NT2/D1 (cell line): ENCODE results near the gene PRMT1.
A peak's percentile ranks its signal among the peaks of the same experiment; 100 is the strongest.

Source experiments
- DNase-seq: peaks from one replicate; pipeline ENCODE4 v3.0.0-alpha.2; 2011; ENCODE audit warnings: low read depth, low spot score
- H3K27me3 ChIP-seq: 2 replicates; pipeline ENCODE4 v1.6.0; 2011; ENCODE audit warnings: mild to moderate bottlenecking; ENCODE audit not compliant: insufficient read length, insufficient read depth
- H3K36me3 ChIP-seq: 2 replicates; pipeline ENCODE4 v1.6.1; 2011; ENCODE audit warnings: mild to moderate bottlenecking, low read length, mixed read lengths; ENCODE audit not compliant: insufficient read depth, insufficient read length
- H3K4me1 ChIP-seq: 2 replicates; pipeline ENCODE4 v1.5.1; 2011; ENCODE audit not compliant: insufficient read depth, insufficient read length
- H3K4me3 ChIP-seq: 2 replicates; pipeline ENCODE4 v1.5.1; 2011; ENCODE audit warnings: low read depth; ENCODE audit not compliant: insufficient read length
- H3K9ac ChIP-seq: 2 replicates; pipeline ENCODE4 v1.6.0; 2011; ENCODE audit warnings: low read depth; ENCODE audit not compliant: insufficient read length
- H3K9me3 ChIP-seq: 2 replicates; pipeline ENCODE4 v1.5.1; 2011; ENCODE audit warnings: mild to moderate bottlenecking, low read length; ENCODE audit not compliant: insufficient read depth
- SUZ12 ChIP-seq: IDR thresholded peaks from 2 replicates; pipeline ENCODE4 v1.6.1; 2011; ENCODE audit not compliant: insufficient read length, insufficient read depth; ENCODE audit errors: extremely low read depth
- YY1 ChIP-seq: IDR thresholded peaks from 2 replicates; pipeline ENCODE4 v1.6.1; 2011; ENCODE audit not compliant: insufficient read length, insufficient read depth
- ZNF274 ChIP-seq: IDR thresholded peaks from 2 replicates; pipeline ENCODE4 v1.6.1; 2011; ENCODE audit warnings: mild to moderate bottlenecking, low read depth, low read length

The PRMT1 gene

DNA sequence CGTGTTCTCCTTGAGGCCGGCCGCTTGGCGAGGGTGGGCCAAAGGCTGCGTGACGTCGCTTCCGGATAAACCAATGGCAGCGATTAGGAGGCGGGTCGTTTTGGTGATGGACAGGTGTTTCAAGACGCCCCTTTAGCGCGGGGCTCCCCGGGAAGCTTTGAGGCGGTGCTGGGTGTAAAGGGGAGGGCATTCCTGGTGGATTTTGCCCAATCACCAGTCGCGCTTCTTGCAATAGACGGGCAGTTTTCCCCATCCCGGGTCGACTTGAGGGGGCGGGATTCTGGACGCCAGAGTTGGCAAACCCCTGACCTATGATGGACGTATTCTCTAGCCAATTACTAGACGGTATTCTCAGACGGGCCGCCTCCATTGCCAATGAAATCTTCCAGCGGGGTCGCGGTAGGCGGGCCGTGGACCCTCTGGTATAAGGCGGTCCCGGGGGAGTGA is 264 bp upstream of the PRMT1 start:
- H3K9me3 ChIP-seq: no peaks in the 10 kb centered on the region
- H3K36me3 ChIP-seq: peaks cover 35% of the 10 kb centered on the region
- peaks cover 6% of the 10 kb centered on the region for H3K4me1 ChIP-seq
- peak; percentile 98 for DNase-seq
- TF ChIP-seq ZNF274 (no peak), YY1 (no peak), SUZ12 (no peak)
- peak overlapping the region; percentile 99 for H3K9ac ChIP-seq
- no peaks in the 10 kb centered on the region for H3K27me3 ChIP-seq
- H3K4me3 ChIP-seq: peak overlapping the region; percentile 98

GRCh38 chr19:49677901-49678674 is 1.0 kb downstream of the PRMT1 start:
- Histone ChIP-seq H3K4me1 (peaks cover 4% of the 10 kb centered on the region), H3K9ac (peak overlapping the region; percentile 99), H3K9me3 (no peaks in the 10 kb centered on the region), H3K4me3 (peak overlapping the region; percentile 98), H3K27me3 (no peaks in the 10 kb centered on the region), H3K36me3 (peaks cover 46% of the 10 kb centered on the region)
- TF ChIP-seq SUZ12 (no peak), ZNF274 (no peak), YY1 (no peak)
- peak; percentile 69 for DNase-seq

DNA sequence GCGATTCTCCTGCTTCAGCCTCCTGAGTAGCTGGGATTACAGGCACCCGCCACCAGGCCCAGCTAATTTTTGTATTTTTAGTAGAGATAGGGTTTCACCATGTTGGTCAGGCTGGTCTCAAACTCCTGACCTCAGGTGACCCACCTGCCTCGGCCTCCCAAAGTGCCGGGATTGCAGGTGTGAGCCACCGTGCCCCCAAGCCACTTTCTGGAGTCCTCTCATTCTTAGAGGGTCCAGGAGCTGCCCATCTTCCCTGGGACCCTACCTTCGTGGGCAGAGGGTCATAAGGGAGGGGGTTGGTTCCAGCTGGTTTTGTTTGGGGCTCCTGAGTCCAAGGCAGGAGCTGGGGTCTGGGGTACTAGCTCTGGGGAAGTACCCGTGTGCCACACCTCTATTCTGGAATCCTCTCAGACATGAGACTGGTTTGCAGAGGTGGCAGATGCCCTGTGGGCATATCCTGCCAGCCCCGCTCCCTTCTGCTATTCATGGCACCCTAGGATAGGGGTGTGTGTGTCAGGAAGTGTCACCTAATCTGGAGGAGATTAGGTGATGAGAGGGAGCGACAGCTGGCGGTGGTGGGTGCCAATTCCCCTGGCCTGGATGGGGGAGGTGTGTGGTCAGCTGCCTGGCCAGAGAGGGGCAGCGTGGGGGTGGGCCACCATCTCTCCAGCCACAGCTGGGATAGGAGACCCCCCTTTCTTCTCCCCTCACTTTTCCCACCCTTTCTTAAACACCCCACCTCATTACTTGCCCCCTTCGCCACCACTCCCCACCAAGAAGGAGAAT is 2.1 kb downstream of the PRMT1 start:
- Histone ChIP-seq H3K4me3 (no peak overlapping the region), H3K9ac (no peak overlapping the region), H3K36me3 (peaks cover 46% of the 10 kb centered on the region), H3K4me1 (peaks cover 8% of the 10 kb centered on the region), H3K27me3 (no peaks in the 10 kb centered on the region), H3K9me3 (no peaks in the 10 kb centered on the region)
- no peak for DNase-seq
- TF ChIP-seq YY1: no peak
- no peak for TF ChIP-seq SUZ12
- no peak for TF ChIP-seq ZNF274

DNA sequence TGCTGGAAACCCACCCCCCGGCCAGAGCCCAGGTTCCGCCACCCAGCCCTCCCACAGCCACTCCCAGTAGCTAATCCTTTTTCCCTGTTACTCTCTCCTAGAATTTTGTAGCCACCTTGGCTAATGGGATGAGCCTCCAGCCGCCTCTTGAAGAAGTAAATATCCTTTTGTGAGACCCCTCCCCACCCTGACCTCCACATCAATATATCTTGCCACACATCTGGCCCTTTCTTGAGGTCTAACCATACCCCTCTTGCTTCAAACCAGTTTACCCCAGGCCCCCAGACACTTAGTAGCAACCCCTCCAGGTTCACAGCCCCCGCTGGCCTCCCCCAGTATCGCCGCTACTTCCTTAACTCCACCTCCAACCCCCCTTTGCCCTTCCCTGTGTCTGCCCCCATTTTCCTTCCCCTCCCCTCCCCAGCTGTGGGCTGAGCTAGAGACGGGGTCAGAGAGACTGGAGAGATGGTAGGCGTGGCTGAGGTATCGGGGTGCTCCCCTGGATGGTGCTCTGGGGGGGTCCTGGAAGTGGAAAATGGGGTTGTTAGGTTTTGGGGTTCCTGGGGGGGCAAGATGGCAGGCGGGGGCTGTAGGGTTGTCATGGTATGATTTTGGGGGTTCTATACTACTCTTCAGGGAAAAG is 2.8 kb downstream of the PRMT1 start:
- Histone ChIP-seq H3K9me3 (no peaks in the 10 kb centered on the region), H3K27me3 (no peaks in the 10 kb centered on the region), H3K4me3 (peak overlapping the region; percentile 4), H3K9ac (peak overlapping the region; percentile 21), H3K36me3 (peaks cover 51% of the 10 kb centered on the region), H3K4me1 (peaks cover 8% of the 10 kb centered on the region)
- TF ChIP-seq SUZ12 (no peak), YY1 (no peak), ZNF274 (no peak)
- no peak for DNase-seq

- peaks cover 11% of the 10 kb centered on the region for H3K4me1 ChIP-seq
- no peaks in the 10 kb centered on the region for H3K9me3 ChIP-seq
- peaks cover 59% of the 10 kb centered on the region for H3K36me3 ChIP-seq
- no peak overlapping the region for H3K9ac ChIP-seq
- TF ChIP-seq SUZ12 (no peak), ZNF274 (no peak), YY1 (no peak)
- H3K4me3 ChIP-seq: no peak overlapping the region
- H3K27me3 ChIP-seq: no peaks in the 10 kb centered on the region
- peak; percentile 87 for DNase-seq
Observed at GRCh38 chr19:49680421-49681351, 3.6 kb downstream of the PRMT1 start.

DNA sequence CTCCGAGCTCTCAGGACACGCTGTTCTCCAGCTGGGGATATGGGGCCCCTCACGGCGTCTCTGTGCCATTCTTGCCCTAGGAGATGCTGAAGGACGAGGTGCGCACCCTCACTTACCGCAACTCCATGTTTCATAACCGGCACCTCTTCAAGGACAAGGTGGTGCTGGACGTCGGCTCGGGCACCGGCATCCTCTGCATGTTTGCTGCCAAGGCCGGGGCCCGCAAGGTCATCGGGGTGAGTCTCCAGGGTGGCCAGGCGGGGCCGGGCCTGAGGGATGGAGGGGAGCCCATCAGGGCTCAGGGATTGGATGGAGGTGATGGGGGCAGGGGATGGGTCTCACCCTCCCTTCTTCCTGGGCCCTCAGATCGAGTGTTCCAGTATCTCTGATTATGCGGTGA is 4.8 kb downstream of the PRMT1 start:
- peaks cover 69% of the 10 kb centered on the region for H3K36me3 ChIP-seq
- TF ChIP-seq ZNF274: no peak
- no peak for TF ChIP-seq YY1
- no peak for TF ChIP-seq SUZ12
- H3K9me3 ChIP-seq: no peaks in the 10 kb centered on the region

More for the DNA sequence above, 4.8 kb downstream of the PRMT1 start:
- Histone ChIP-seq H3K4me3 (no peak overlapping the region), H3K27me3 (no peaks in the 10 kb centered on the region), H3K9ac (no peak overlapping the region), H3K4me1 (peaks cover 11% of the 10 kb centered on the region)
- DNase-seq: no peak
